PC-9 (cell line): ENCODE results near the gene STARD10. TPM values are rescaled to one million over a fixed set of nuclear protein-coding genes. Genes with fewer than 3 reads are reported as not detected.

ENCODE experiments used
- BruUV-seq: library from RNA; stranded (reverse); fragments of 400-500 nt; replicated peaks from 2 replicates; lab custom pipeline; 2021; lab: Mats Ljungman, UMichigan
- CTCF ChIA-PET: fragments of 300-600 bp; sonication (Branson Sonifier 250); formaldehyde crosslinking; loops from one replicate; lab custom pipeline; 2022; ENCODE audit warnings: antibody characterized with exemption; lab: Charles Lee
- POLR2A ChIA-PET: fragments of 300-600 bp; sonication (Branson Sonifier 250); formaldehyde crosslinking; loops from one replicate; lab custom pipeline; 2022; ENCODE audit warnings: antibody characterized with exemption; ENCODE audit not compliant: unreplicated experiment; lab: Charles Lee
- DNase-seq, 2 experiments: peaks; one replicate each; pipeline versions ENCODE4 v3.0.0 to v3.0.0-alpha.2; 2015 to 2022; ENCODE audit warnings: mixed read lengths in 1 of 2
- H2AFZ ChIP-seq: fragments of 200-600 bp; sonication (generic); 2 replicates; pipeline ENCODE4 v1.8.1; 2017; ENCODE audit warnings: antibody characterized with exemption
- H3F3A ChIP-seq: fragments of 200-600 bp; sonication (generic); 2 replicates; pipeline ENCODE4 v1.8.1; 2017; ENCODE audit warnings: antibody characterized with exemption, mild to moderate bottlenecking, low read depth; ENCODE audit not compliant: insufficient read depth
- H3K27ac ChIP-seq: fragments of 200-600 bp; sonication (generic); 2 replicates; pipeline ENCODE4 v1.6.1; 2016; ENCODE audit warnings: mixed run types
- H3K27me3 ChIP-seq: fragments of 200-600 bp; sonication (generic); 2 replicates; pipeline ENCODE4 v1.6.1; 2016; ENCODE audit warnings: low read depth, mixed run types; ENCODE audit not compliant: insufficient read depth
- H3K36me3 ChIP-seq: fragments of 200-600 bp; sonication (generic); 2 replicates; pipeline ENCODE4 v1.6.1; 2016; ENCODE audit warnings: low read depth, mixed run types
- H3K4me1 ChIP-seq: fragments of 200-600 bp; sonication (generic); replicated peaks from 2 replicates; pipeline ENCODE4 v1.6.1; 2016; ENCODE audit warnings: mixed run types; ENCODE audit not compliant: insufficient read depth
- H3K4me2 ChIP-seq: fragments of 200-600 bp; sonication (generic); 2 replicates; pipeline ENCODE4 v1.6.1; 2017; ENCODE audit warnings: mixed run types
- H3K4me3 ChIP-seq: fragments of 200-600 bp; sonication (generic); 2 replicates; pipeline ENCODE4 v1.6.1; 2016; ENCODE audit warnings: mixed run types
- H3K79me2 ChIP-seq: fragments of 200-600 bp; sonication (generic); 2 replicates; pipeline ENCODE4 v1.6.1; 2017; ENCODE audit warnings: low read depth, mixed run types
- H3K9me2 ChIP-seq: fragments of 200-600 bp; sonication (generic); 2 replicates; pipeline ENCODE4 v1.8.1; 2017; ENCODE audit warnings: mild to moderate bottlenecking; ENCODE audit not compliant: insufficient read depth
- H3K9me3 ChIP-seq: fragments of 200-600 bp; sonication (generic); 2 replicates; pipeline ENCODE4 v1.8.1; 2016; ENCODE audit warnings: low read depth; ENCODE audit not compliant: insufficient read depth
- H4K20me1 ChIP-seq: fragments of 200-600 bp; sonication (generic); 2 replicates; pipeline ENCODE4 v1.8.1; 2017; ENCODE audit not compliant: insufficient read depth
- EZH2 ChIP-seq: fragments of 200-600 bp; sonication (generic); IDR thresholded peaks from 2 replicates; pipeline ENCODE4 v1.8.0; 2017; ENCODE audit warnings: antibody characterized with exemption, low read depth
- intact Hi-C: fragments of 100-400 bp; cut with micrococcal nuclease; formaldehyde crosslinking; loops from one replicate; pipeline ENCODE4 v1.10.0; 2022; ENCODE audit not compliant: unreplicated experiment
- microRNA-seq: library from miRNA; unstranded; fragments of <30 nt; microRNA quantifications from one replicate; pipeline ENCODE4 v1.2.0, GENCODE V29; 2021; ENCODE audit warnings: borderline number of aligned reads, borderline replicate concordance
- total RNA-seq: library from RNA; stranded (reverse); gene quantifications from 2 replicates; pipeline ENCODE4 v1.2.3, GENCODE V29; 2021
- TF ChIP-seq, protein P1 (sequence below): fragments of 200-600 bp; sonication (generic); conservative IDR thresholded peaks from 2 replicates; pipeline ENCODE4 v1.6.1; 2017; ENCODE audit warnings: mixed run types, antibody characterized with exemption, mild to moderate bottlenecking, moderate library complexity

The STARD10 gene
- total RNA-seq, 1 experiment from 2014 or later = 145 TPM

GRCh38 chr11:72704783-72705265 is 89.0 kb downstream of the STARD10 start:
- TF ChIP-seq EZH2 = no peak
- TF ChIP-seq, protein P1, sequence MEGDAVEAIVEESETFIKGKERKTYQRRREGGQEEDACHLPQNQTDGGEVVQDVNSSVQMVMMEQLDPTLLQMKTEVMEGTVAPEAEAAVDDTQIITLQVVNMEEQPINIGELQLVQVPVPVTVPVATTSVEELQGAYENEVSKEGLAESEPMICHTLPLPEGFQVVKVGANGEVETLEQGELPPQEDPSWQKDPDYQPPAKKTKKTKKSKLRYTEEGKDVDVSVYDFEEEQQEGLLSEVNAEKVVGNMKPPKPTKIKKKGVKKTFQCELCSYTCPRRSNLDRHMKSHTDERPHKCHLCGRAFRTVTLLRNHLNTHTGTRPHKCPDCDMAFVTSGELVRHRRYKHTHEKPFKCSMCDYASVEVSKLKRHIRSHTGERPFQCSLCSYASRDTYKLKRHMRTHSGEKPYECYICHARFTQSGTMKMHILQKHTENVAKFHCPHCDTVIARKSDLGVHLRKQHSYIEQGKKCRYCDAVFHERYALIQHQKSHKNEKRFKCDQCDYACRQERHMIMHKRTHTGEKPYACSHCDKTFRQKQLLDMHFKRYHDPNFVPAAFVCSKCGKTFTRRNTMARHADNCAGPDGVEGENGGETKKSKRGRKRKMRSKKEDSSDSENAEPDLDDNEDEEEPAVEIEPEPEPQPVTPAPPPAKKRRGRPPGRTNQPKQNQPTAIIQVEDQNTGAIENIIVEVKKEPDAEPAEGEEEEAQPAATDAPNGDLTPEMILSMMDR = no peak
- H4K20me1 ChIP-seq = peaks cover 13% of the 10 kb centered on the region
- H3K4me2 ChIP-seq = no peak overlapping the region
- no peaks in the 10 kb centered on the region for H3K79me2 ChIP-seq
- intact Hi-C loops = no loop called here
- no peaks in the 10 kb centered on the region for H3K27me3 ChIP-seq
- H3K9me3 ChIP-seq = no peaks in the 10 kb centered on the region
- peaks cover 9% of the 10 kb centered on the region for H3F3A ChIP-seq
- H3K9me2 ChIP-seq = no peaks in the 10 kb centered on the region
- H3K4me1 ChIP-seq = no peaks in the 10 kb centered on the region
- no peak overlapping the region for H3K27ac ChIP-seq
- no peak overlapping the region for H2AFZ ChIP-seq
- CTCF ChIA-PET = interaction anchor here (0.6 kb wide), 1 partner anchor 472 kb away, joined by 5 read pairs; no protein-coding TSS in a partner anchor
- H3K36me3 ChIP-seq = peaks cover 25% of the 10 kb centered on the region; the same call in 1 of the 2 replicates
- no peak overlapping the region for H3K4me3 ChIP-seq
- DNase-seq = no peak
- no TSS peak for BruUV-seq
- POLR2A ChIA-PET = no interaction called here

Small RNA genes lying within 50 kb of the gene (microRNA-seq; reads per million reads assigned to microRNA genes)
- gene MIR4692 = not detected

Other genes with a start within 250 kb of the STARD10 start
- gene PDE2A, start 119.6 kb downstream of the STARD10 start, total RNA-seq = 9.6 and 12.0 TPM in 2 replicates
- gene ARAP1, start 41.6 kb downstream of the STARD10 start, total RNA-seq = 151 and 184 TPM in 2 replicates
- gene ATG16L2, start 20.4 kb upstream of the STARD10 start, total RNA-seq = 17.5 and 24.0 TPM in 2 replicates